Hepatocyte (in vitro differentiated cells): Measurements from ENCODE around the gene ZMIZ1. TPM values are rescaled to one million over a fixed set of nuclear protein-coding genes. Genes with fewer than 3 reads are reported as not detected.

Experiments used
- DNase-seq: peaks from one replicate; pipeline ENCODE4 v3.0.0-alpha.2; 2016; ENCODE audit warnings: low spot score
- H2AFZ ChIP-seq: fragments of 200-600 bp; sonication (generic); 2 replicates; pipeline ENCODE4 v1.6.0; 2016; ENCODE audit warnings: antibody characterized with exemption, mild to moderate bottlenecking
- H3K27ac ChIP-seq: fragments of 200-600 bp; sonication (generic); 2 replicates; pipeline ENCODE4 v1.5.1; 2016; ENCODE audit warnings: mild to moderate bottlenecking
- H3K27me3 ChIP-seq: fragments of 200-600 bp; sonication (generic); 2 replicates; pipeline ENCODE4 v1.6.1; 2016
- H3K36me3 ChIP-seq: fragments of 200-600 bp; sonication (generic); replicated peaks from 2 replicates; pipeline ENCODE4 v1.5.1; 2016; ENCODE audit warnings: low read depth; ENCODE audit not compliant: insufficient read depth
- H3K4me1 ChIP-seq: fragments of 200-600 bp; sonication (generic); 2 replicates; pipeline ENCODE4 v1.5.1; 2016; ENCODE audit warnings: mild to moderate bottlenecking, moderate library complexity; ENCODE audit not compliant: insufficient read depth
- H3K4me2 ChIP-seq: fragments of 200-600 bp; sonication (generic); 2 replicates; pipeline ENCODE4 v1.6.0; 2016
- H3K4me3 ChIP-seq: fragments of 200-600 bp; sonication (generic); 2 replicates; pipeline ENCODE4 v1.5.1; 2016; ENCODE audit warnings: mild to moderate bottlenecking
- H3K79me2 ChIP-seq: fragments of 200-600 bp; sonication (generic); 2 replicates; pipeline ENCODE4 v1.6.0; 2017; ENCODE audit warnings: mild to moderate bottlenecking
- H3K9me2 ChIP-seq: fragments of 200-600 bp; sonication (generic); replicated peaks from 2 replicates; pipeline ENCODE4 v1.6.0; 2017; ENCODE audit warnings: mild to moderate bottlenecking; ENCODE audit not compliant: insufficient read depth
- H3K9me3 ChIP-seq: fragments of 200-600 bp; sonication (generic); 2 replicates; pipeline ENCODE4 v1.5.1; 2016; ENCODE audit warnings: low read depth, mild to moderate bottlenecking
- H4K20me1 ChIP-seq: fragments of 200-600 bp; sonication (generic); 2 replicates; pipeline ENCODE4 v1.6.0; 2016; ENCODE audit warnings: mild to moderate bottlenecking; ENCODE audit not compliant: insufficient read depth, poor library complexity, severe bottlenecking
- CTCF ChIP-seq: fragments of 200-600 bp; sonication (generic); IDR thresholded peaks from 2 replicates; pipeline ENCODE4 v1.5.1; 2016; ENCODE audit warnings: antibody characterized with exemption, mild to moderate bottlenecking; ENCODE audit not compliant: poor library complexity
- EZH2 ChIP-seq: fragments of 200-600 bp; sonication (generic); IDR thresholded peaks from 2 replicates; pipeline ENCODE4 v1.6.1; 2016; ENCODE audit warnings: antibody characterized with exemption, mild to moderate bottlenecking, borderline replicate concordance
- EZH2phosphoT487 ChIP-seq: fragments of 200-600 bp; sonication (generic); IDR thresholded peaks from one replicate; pipeline ENCODE4 v1.6.1; 2018; ENCODE audit warnings: antibody characterized with exemption, mild to moderate bottlenecking, low read depth, moderate library complexity; ENCODE audit not compliant: unreplicated experiment, severe bottlenecking
- WGBS: methylation state at CpG from one replicate; pipeline ENCODE4 v1.1.6; 2016; ENCODE audit warnings: low lambda C conversion rate; ENCODE audit errors: missing lambda C conversion rate; 5-methylcytosine and 5-hydroxymethylcytosine counted together
- polyA plus RNA-seq: library from polyadenylated mRNA; unstranded; fragments of >200 nt; fragmentation: Nextera tagmentation; extraction: Ambion mirVana; gene quantifications from 2 replicates; pipeline ENCODE4 v1.2.1, GENCODE V29; 2016
- total RNA-seq: library from RNA; depleted of rRNA; stranded (reverse); fragments of >200 nt; gene quantifications from 2 replicates; pipeline ENCODE4 v1.2.3, GENCODE V29; 2014

Gene ZMIZ1
- total and polyA plus RNA-seq, 2 experiments from 2014 or later: 30.9 to 32.4 TPM

GRCh38 chr10:79126351-79127080 is 57.8 kb downstream of the ZMIZ1 start:
- H3K4me2 ChIP-seq: no peak overlapping the region
- peak overlapping the region; percentile 25 for H3K27ac ChIP-seq
- TF ChIP-seq EZH2phosphoT487: no peak
- no peak for TF ChIP-seq EZH2
- TF ChIP-seq CTCF: no peak
- H3K9me3 ChIP-seq: no peaks in the 10 kb centered on the region
- peaks cover 80% of the 10 kb centered on the region for H4K20me1 ChIP-seq
- H3K79me2 ChIP-seq: peaks cover 71% of the 10 kb centered on the region
- H3K4me3 ChIP-seq: no peak overlapping the region
- DNase-seq: no peak
- WGBS: 97% methylated on average over 6 of the region's 6 CpGs
- no peak overlapping the region for H2AFZ ChIP-seq
- no peaks in the 10 kb centered on the region for H3K9me2 ChIP-seq
- H3K4me1 ChIP-seq: peaks cover 33% of the 10 kb centered on the region
- H3K36me3 ChIP-seq: no peaks in the 10 kb centered on the region
- no peaks in the 10 kb centered on the region for H3K27me3 ChIP-seq

- peaks cover 35% of the 10 kb centered on the region for H3K4me1 ChIP-seq
These were observed 58.6 kb downstream of the ZMIZ1 start for GRCh38 chr10:79127151-79127961.

GRCh38 chr10:79128241-79128922 is 59.6 kb downstream of the ZMIZ1 start:
- Histone ChIP-seq H3K4me2 (no peak overlapping the region), H3K4me3 (no peak overlapping the region), H3K36me3 (no peaks in the 10 kb centered on the region), H2AFZ (no peak overlapping the region), H3K9me3 (no peaks in the 10 kb centered on the region), H3K4me1 (peaks cover 45% of the 10 kb centered on the region), H4K20me1 (peaks cover 85% of the 10 kb centered on the region), H3K27me3 (no peaks in the 10 kb centered on the region), H3K27ac (peak overlapping the region; percentile 5), H3K9me2 (no peaks in the 10 kb centered on the region), H3K79me2 (peaks cover 71% of the 10 kb centered on the region)
- 88% methylated on average over 8 of the region's 8 CpGs for WGBS
- no peak for DNase-seq
- TF ChIP-seq EZH2 (no peak), CTCF (no peak), EZH2phosphoT487 (no peak)

More at GRCh38 chr10:79127151-79127961, 58.6 kb downstream of the ZMIZ1 start:
- TF ChIP-seq CTCF (no peak), EZH2phosphoT487 (no peak), EZH2 (no peak)
- Histone ChIP-seq H2AFZ (no peak overlapping the region), H3K27me3 (no peaks in the 10 kb centered on the region), H3K4me2 (no peak overlapping the region), H3K27ac (peak overlapping the region; percentile 63), H3K36me3 (no peaks in the 10 kb centered on the region), H3K79me2 (peaks cover 71% of the 10 kb centered on the region), H4K20me1 (peaks cover 83% of the 10 kb centered on the region), H3K9me2 (no peaks in the 10 kb centered on the region), H3K4me3 (no peak overlapping the region), H3K9me3 (no peaks in the 10 kb centered on the region)
- peak; percentile 91 for DNase-seq
- WGBS: 49% methylated on average over 16 of the region's 16 CpGs
